Stimulated activated CD4-positive, alpha-beta T cell treated with anti-CD3 and anti-CD28 coated beads, TNF-alpha, amount 100 ng/mL, for 24 hours (primary cell): ENCODE results near the gene CISTR.

Experiments
- DNase-seq, 3 experiments: peaks; one replicate each; pipeline ENCODE4 v3.0.0-alpha.2; 2020; ENCODE audit warnings: low read depth in 3 of 3

CISTR gene

GRCh38 chr12:53743266-53744129, 8.3 kb downstream of the CISTR start:
- peak; percentile 40 to 53 (median 49) for DNase-seq

- no peak for DNase-seq
These were observed 11.7 kb downstream of the CISTR start for GRCh38 chr12:53740130-53740491.

GRCh38 chr12:53739214-53740129, 12.3 kb downstream of the CISTR start:
- DNase-seq: no peak

GRCh38 chr12:53738406-53739213, 13.2 kb downstream of the CISTR start:
- peak in 1 of 3 experiments; percentile 37 for DNase-seq

GRCh38 chr12:53737951-53738405, 13.8 kb downstream of the CISTR start:
- no peak for DNase-seq

- no peak for DNase-seq
These were observed 14.5 kb downstream of the CISTR start for GRCh38 chr12:53737093-53737808.

GRCh38 chr12:53736592-53736991, 15.2 kb downstream of the CISTR start:
- no peak for DNase-seq

- no peak for DNase-seq
These were observed 16.2 kb downstream of the CISTR start for GRCh38 chr12:53735556-53735955.

GRCh38 chr12:53734425-53734824, 17.4 kb downstream of the CISTR start:
- no peak for DNase-seq

GRCh38 chr12:53733807-53734200, 18.0 kb downstream of the CISTR start:
- no peak for DNase-seq

GRCh38 chr12:53733051-53733806, 18.6 kb downstream of the CISTR start:
- DNase-seq: no peak

- DNase-seq: no peak
These were observed 22.1 kb downstream of the CISTR start for GRCh38 chr12:53729644-53730043.

GRCh38 chr12:53728206-53728605, 23.6 kb downstream of the CISTR start:
- no peak for DNase-seq

GRCh38 chr12:53727310-53728041, 24.3 kb downstream of the CISTR start, which contains the start of gene CALCOCO1:
Gene CALCOCO1, minus strand, starts transcription at chr12:53727452. Its CDS starts 2,210 bp downstream, at chr12:53725242.
- DNase-seq: peak; percentile 94 to 97 (median 95)

GRCh38 chr12:53726946-53727309, 24.9 kb downstream of the CISTR start:
- no peak for DNase-seq

- no peak for DNase-seq
These were observed 25.4 kb downstream of the CISTR start for GRCh38 chr12:53726341-53726740.

- no peak for DNase-seq
These were observed 26.0 kb downstream of the CISTR start for GRCh38 chr12:53725824-53726223.

GRCh38 chr12:53722450-53723041, 29.2 kb downstream of the CISTR start:
- no peak for DNase-seq

GRCh38 chr12:53720946-53721345, 30.8 kb downstream of the CISTR start:
- DNase-seq: no peak
